ENCODE results near the gene RUBCNL.

RUBCNL gene

DNA sequence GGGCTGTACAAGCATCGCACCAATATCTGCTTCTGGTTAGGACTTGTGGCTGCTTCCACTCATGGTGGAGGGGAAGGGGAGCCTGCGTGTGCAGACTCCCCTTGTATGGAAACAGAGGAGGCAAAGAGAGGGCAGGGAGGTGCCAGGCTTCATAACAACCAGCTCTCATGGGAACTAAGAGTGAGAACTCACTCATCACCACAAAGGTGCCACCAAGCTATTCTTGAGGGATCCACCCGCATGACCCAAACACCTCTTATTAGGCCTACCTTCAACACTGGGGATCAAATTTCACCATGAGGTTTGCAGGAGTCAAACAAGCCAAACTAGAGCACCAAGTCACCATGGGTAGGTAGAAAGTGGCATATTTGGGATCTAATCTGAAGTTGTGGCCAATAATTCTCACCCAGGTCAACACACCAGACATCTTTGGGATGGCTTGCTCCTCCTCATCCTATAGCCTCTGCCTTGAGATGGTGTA lies 46.4 kb downstream of the RUBCNL start:
- 93 to 100% methylated on average over 1 of the region's 3 CpGs for WGBS, 2 experiments (ENCODE audit: insufficient coverage in 2 of 2)
- Histone ChIP-seq H3K4me1 (ENCODE audit: control insufficient read depth, insufficient read depth, low read length, poor library complexity, severe bottlenecking) (no peaks in the 10 kb centered on the region), H3K27ac (ENCODE audit: low read depth, low read length, severe bottlenecking) (no peak overlapping the region), H3K9me3 (ENCODE audit: control insufficient read depth, low read length) (peaks cover 6% of the 10 kb centered on the region), H3K36me3 (ENCODE audit: control insufficient read depth, insufficient read depth, low read length) (no peaks in the 10 kb centered on the region), H3K4me3 (ENCODE audit: extremely low read depth, insufficient read depth, low read length, poor library complexity, severe bottlenecking) (no peak overlapping the region)

DNA sequence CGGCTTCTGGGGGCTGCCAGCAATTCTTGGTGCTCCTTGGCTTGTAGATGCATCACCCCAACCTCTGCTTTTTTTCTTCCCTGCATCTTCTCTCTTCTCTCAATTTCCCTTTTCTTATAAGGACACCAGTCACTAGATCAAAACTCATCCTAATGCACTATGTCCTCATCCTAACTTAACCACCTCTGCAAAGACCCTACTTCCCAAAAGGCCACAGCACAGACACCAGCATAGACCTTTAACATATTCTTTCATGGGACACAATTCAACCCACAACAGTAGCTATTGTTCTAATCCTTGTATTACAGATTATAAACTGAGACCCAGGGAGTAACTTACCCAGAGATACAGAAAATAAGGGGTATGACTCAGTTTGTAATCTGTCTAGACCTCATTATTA lies 47.0 kb downstream of the RUBCNL start:
- H3K36me3 ChIP-seq (ENCODE audit: control insufficient read depth, insufficient read depth, low read length): no peaks in the 10 kb centered on the region
- 86 to 100% methylated on average over 1 of the region's 1 CpG for WGBS, 2 experiments (ENCODE audit: insufficient coverage in 2 of 2)
- H3K4me1 ChIP-seq (ENCODE audit: control insufficient read depth, insufficient read depth, low read length, poor library complexity, severe bottlenecking): no peaks in the 10 kb centered on the region
- peaks cover 6% of the 10 kb centered on the region for H3K9me3 ChIP-seq (ENCODE audit: control insufficient read depth, low read length)
- H3K4me3 ChIP-seq (ENCODE audit: extremely low read depth, insufficient read depth, low read length, poor library complexity, severe bottlenecking): no peak overlapping the region
- no peak overlapping the region for H3K27ac ChIP-seq (ENCODE audit: low read depth, low read length, severe bottlenecking)

DNA sequence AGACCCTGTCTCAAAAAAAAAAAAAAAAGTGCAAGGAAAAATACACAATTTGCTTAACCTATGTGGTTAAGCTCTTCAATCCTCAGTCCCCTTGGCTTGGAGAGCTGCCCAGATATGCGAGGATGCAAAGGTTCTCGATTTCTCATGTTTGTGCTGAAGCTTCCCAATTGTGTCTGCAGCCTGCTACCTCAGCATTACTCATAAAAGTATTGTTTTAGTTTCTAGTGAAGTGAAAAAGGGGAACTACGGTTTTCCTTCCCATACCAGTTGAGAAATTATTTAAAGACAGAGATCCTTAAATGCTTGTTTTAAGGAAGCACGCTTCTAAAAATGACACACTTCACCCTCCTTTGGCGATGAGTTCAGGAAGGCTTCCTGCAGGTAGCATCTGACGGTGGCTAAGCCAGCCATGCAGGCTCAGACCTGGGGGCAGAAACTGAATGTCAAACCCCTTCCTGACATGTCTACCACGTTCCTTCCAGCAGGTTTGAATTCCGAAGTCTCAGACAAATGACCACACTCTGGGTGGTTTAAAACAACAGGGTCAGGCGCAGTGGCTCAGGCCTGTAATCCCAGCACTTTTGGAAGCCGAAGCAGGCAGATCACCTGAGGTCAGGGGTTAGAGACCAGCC lies 47.9 kb downstream of the RUBCNL start:
- peaks cover 6% of the 10 kb centered on the region for H3K9me3 ChIP-seq (ENCODE audit: control insufficient read depth, low read length)
- H3K4me1 ChIP-seq (ENCODE audit: control insufficient read depth, insufficient read depth, low read length, poor library complexity, severe bottlenecking): no peaks in the 10 kb centered on the region
- 81% methylated on average over 4 to 7 of the region's 10 CpGs for WGBS, 2 experiments (ENCODE audit: insufficient coverage in 2 of 2)
- no peaks in the 10 kb centered on the region for H3K36me3 ChIP-seq (ENCODE audit: control insufficient read depth, insufficient read depth, low read length)
- no peak overlapping the region for H3K27ac ChIP-seq (ENCODE audit: low read depth, low read length, severe bottlenecking)
- H3K4me3 ChIP-seq (ENCODE audit: extremely low read depth, insufficient read depth, low read length, poor library complexity, severe bottlenecking): no peak overlapping the region

DNA sequence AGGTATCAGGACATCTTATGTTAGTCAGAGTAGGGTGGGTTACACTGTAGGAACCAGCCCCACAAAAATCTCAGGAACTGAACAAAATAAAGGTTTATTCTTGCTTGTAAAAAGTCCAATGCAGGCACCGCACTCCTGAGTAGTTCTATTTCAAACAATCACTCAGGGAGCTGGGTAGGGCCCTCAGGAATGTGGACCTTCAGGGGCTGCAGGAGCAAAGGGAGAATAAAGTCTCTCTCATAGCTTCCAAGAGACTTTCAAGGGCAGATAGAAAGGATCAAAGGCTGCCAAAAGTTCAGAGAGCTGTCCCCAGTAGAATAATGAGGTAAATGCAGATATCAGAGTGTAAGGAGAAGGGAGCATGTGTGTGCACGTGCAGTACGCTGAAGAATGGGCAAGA lies 49.4 kb downstream of the RUBCNL start:
- 100% methylated on average over 3 of the region's 3 CpGs; no CpG with 5 or more reads in 1 of the 2 experiments for WGBS, 2 experiments (ENCODE audit: insufficient coverage in 2 of 2)
- Histone ChIP-seq H3K9me3 (ENCODE audit: control insufficient read depth, low read length) (peaks cover 6% of the 10 kb centered on the region), H3K36me3 (ENCODE audit: control insufficient read depth, insufficient read depth, low read length) (no peaks in the 10 kb centered on the region), H3K27ac (ENCODE audit: low read depth, low read length, severe bottlenecking) (no peak overlapping the region), H3K4me3 (ENCODE audit: extremely low read depth, insufficient read depth, low read length, poor library complexity, severe bottlenecking) (no peak overlapping the region), H3K4me1 (ENCODE audit: control insufficient read depth, insufficient read depth, low read length, poor library complexity, severe bottlenecking) (no peaks in the 10 kb centered on the region)

DNA sequence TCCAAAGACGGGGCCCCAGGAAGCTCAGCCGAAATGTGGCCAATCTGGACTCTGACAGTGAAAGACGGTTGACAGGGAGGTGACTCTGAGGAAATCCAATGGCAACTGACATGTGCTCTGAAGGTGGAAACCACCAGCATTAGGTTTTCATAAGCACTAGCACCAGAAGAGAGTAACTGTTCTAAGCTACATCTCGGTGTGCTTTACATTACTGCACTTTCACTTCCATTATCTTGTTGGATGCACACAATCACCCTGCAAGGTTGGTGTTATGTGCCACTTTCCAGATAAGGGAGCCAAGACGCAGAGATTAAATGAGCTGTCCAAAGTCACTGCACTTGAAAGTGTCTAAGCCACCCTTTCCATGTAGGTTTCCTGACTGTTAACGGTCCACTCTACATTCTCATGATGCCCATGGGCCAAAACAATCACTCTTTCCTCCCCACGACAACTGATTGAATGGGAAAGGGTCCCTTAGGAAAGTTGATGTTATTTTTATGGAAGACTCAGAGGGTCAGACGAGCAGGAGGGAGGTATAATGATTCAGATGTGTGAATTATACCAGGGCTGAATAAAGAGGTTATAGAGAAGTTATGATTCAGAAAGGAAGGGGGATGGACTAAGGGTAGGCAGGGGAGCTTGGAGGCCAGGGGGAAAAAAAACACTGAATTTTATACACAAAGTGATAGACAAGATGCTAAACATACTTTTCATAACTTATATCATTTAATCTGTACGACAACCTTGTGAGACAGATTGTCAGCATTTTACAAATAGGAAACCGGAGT lies 52.8 kb downstream of the RUBCNL start:
- peaks cover 6% of the 10 kb centered on the region for H3K9me3 ChIP-seq (ENCODE audit: control insufficient read depth, low read length)
- no peaks in the 10 kb centered on the region for H3K4me1 ChIP-seq (ENCODE audit: control insufficient read depth, insufficient read depth, low read length, poor library complexity, severe bottlenecking)
- 86 to 95% methylated on average over 6 to 8 of the region's 10 CpGs for WGBS, 2 experiments (ENCODE audit: insufficient coverage in 2 of 2)
- no peaks in the 10 kb centered on the region for H3K36me3 ChIP-seq (ENCODE audit: control insufficient read depth, insufficient read depth, low read length)
- H3K27ac ChIP-seq (ENCODE audit: low read depth, low read length, severe bottlenecking): no peak overlapping the region
- H3K4me3 ChIP-seq (ENCODE audit: extremely low read depth, insufficient read depth, low read length, poor library complexity, severe bottlenecking): no peak overlapping the region

DNA sequence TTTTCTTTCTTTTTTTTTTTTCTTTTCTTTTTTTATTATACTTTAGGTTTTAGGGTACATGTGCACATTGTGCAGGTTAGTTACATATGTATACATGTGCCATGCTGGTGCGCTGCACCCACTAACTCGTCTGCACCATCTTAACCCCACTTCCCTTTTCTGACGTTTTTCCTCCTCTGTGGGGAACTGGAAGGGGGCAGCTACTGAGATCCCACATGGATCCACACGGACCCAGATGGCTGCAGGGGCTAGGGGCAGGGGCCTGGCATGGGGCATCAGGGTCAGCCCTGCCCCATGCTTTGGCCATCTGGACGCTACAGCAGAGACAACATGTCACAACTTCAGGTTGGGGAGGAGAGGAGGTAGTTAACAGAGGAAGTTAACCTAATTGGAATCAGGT lies 54.3 kb downstream of the RUBCNL start:
- no peak overlapping the region for H3K4me3 ChIP-seq (ENCODE audit: extremely low read depth, insufficient read depth, low read length, poor library complexity, severe bottlenecking)
- H3K4me1 ChIP-seq (ENCODE audit: control insufficient read depth, insufficient read depth, low read length, poor library complexity, severe bottlenecking): no peaks in the 10 kb centered on the region
- WGBS, 2 experiments (ENCODE audit: insufficient coverage in 2 of 2): 80 to 95% methylated on average over 1 to 2 of the region's 5 CpGs
- H3K9me3 ChIP-seq (ENCODE audit: control insufficient read depth, low read length): peaks cover 6% of the 10 kb centered on the region
- no peak overlapping the region for H3K27ac ChIP-seq (ENCODE audit: low read depth, low read length, severe bottlenecking)
- H3K36me3 ChIP-seq (ENCODE audit: control insufficient read depth, insufficient read depth, low read length): no peaks in the 10 kb centered on the region

DNA sequence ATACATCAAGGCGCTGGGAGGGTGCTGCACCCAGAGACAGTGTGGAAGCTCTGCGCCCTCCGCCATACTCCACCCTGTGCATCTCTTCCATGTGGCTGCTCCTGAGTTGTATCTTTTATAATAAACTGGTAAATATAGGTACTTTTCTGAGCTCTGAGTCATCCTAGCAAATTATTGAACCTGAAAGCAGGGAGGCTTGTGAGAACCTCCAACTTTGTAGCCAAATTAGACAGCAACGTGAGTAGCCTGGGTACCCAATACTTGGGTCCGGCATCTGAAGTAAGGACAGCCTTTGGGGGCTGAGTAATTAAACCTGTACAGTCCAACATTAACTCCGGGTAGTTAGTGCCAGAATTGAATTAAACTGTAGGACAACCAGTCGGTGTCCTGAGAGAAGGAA lies 57.4 kb downstream of the RUBCNL start:
- Histone ChIP-seq H3K27ac (ENCODE audit: low read depth, low read length, severe bottlenecking) (no peak overlapping the region), H3K4me1 (ENCODE audit: control insufficient read depth, insufficient read depth, low read length, poor library complexity, severe bottlenecking) (no peaks in the 10 kb centered on the region), H3K4me3 (ENCODE audit: extremely low read depth, insufficient read depth, low read length, poor library complexity, severe bottlenecking) (no peak overlapping the region), H3K9me3 (ENCODE audit: control insufficient read depth, low read length) (no peaks in the 10 kb centered on the region), H3K36me3 (ENCODE audit: control insufficient read depth, insufficient read depth, low read length) (no peaks in the 10 kb centered on the region)
- WGBS, 2 experiments (ENCODE audit: insufficient coverage in 2 of 2): 95 to 100% methylated on average over 1 to 4 of the region's 7 CpGs

DNA sequence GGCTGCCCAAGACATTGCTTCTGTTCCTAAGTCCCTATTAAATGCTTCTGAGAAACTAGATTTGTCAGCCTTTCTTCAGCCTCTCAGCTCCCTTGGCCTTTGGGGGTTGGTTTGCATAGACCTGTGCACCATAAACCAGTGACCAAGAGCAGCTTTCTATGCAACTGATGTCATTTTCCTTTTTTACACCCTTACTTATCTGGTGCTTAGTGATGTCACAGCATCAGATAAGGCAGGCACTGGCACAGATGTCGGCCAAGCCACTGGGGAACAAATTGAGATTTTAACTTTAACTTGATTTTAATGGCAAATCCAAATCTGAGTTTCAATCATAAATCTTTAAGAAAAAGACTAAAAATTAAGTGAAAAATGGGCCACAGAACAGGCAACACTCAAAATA lies 59.8 kb downstream of the RUBCNL start:
- no peak overlapping the region for H3K4me3 ChIP-seq (ENCODE audit: extremely low read depth, insufficient read depth, low read length, poor library complexity, severe bottlenecking)
- WGBS, 2 experiments (ENCODE audit: insufficient coverage in 2 of 2): no CpG with 5 or more reads among the region's 1 CpG
- H3K4me1 ChIP-seq (ENCODE audit: control insufficient read depth, insufficient read depth, low read length, poor library complexity, severe bottlenecking): no peaks in the 10 kb centered on the region
- no peak overlapping the region for H3K27ac ChIP-seq (ENCODE audit: low read depth, low read length, severe bottlenecking)
- no peaks in the 10 kb centered on the region for H3K36me3 ChIP-seq (ENCODE audit: control insufficient read depth, insufficient read depth, low read length)
- H3K9me3 ChIP-seq (ENCODE audit: control insufficient read depth, low read length): no peaks in the 10 kb centered on the region

DNA sequence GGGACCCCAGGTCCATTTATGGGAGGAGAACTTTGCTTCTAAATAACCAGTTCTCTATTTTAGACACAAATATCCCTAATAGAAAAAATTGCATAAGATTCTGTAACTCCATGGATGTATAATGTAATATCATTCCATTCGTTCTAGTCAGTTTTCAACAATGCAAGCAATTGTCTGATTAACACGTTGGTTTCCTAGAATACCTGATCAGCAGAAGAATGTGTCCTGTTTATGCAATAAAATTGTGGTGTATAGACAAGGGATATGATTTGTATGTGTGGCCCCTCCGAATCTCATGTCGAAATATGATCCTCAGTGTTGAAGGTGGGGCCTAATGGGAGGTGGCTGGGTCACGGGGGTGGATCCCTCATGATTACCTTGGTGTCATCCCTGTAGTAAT lies 62.1 kb downstream of the RUBCNL start:
- Histone ChIP-seq H3K36me3 (ENCODE audit: control insufficient read depth, insufficient read depth, low read length) (no peaks in the 10 kb centered on the region), H3K27ac (ENCODE audit: low read depth, low read length, severe bottlenecking) (no peak overlapping the region), H3K4me1 (ENCODE audit: control insufficient read depth, insufficient read depth, low read length, poor library complexity, severe bottlenecking) (no peaks in the 10 kb centered on the region), H3K9me3 (ENCODE audit: control insufficient read depth, low read length) (no peaks in the 10 kb centered on the region), H3K4me3 (ENCODE audit: extremely low read depth, insufficient read depth, low read length, poor library complexity, severe bottlenecking) (no peak overlapping the region)
- 95 to 97% methylated on average over 3 of the region's 5 CpGs for WGBS, 2 experiments (ENCODE audit: insufficient coverage in 2 of 2)

DNA sequence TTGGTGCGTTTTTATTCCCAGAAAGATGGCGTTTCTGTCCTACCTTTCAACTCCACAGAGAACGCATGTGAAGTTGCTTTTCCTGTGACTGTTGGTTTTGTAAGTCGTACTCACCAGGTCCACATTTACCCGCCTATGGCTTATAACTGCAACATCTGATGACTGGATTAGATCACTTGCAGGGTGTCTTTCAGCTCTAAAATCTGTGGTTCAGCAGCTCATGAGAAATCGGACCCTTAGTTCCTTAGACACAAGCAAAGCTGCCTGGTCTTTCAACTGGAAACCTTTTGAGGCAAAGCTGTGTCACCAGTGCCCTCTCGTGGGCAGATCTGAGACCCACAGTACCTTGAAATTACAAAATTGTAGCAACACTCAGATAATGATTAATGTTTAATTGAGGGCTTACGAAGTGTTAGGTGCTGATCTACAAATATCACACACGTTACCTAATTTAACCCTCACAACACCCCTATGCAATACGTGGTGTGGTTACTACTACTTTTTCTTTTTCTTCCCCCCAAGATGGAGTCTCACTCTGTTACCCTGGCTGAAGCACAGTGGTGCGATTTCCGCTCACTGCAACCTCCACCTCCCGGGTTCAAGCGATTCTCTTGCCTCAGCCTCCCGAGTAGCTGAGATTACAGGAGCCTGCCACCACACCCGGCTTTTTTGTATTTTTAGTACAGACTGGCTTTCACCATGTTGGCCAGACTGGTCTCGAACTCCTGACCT lies 65.4 kb downstream of the RUBCNL start:
- Histone ChIP-seq H3K4me1 (ENCODE audit: control insufficient read depth, insufficient read depth, low read length, poor library complexity, severe bottlenecking) (no peaks in the 10 kb centered on the region), H3K36me3 (ENCODE audit: control insufficient read depth, insufficient read depth, low read length) (no peaks in the 10 kb centered on the region), H3K9me3 (ENCODE audit: control insufficient read depth, low read length) (no peaks in the 10 kb centered on the region), H3K4me3 (ENCODE audit: extremely low read depth, insufficient read depth, low read length, poor library complexity, severe bottlenecking) (no peak overlapping the region), H3K27ac (ENCODE audit: low read depth, low read length, severe bottlenecking) (no peak overlapping the region)
- WGBS, 2 experiments (ENCODE audit: insufficient coverage in 2 of 2): 59 to 72% methylated on average over 12 to 15 of the region's 17 CpGs
